Activated naive CD4-positive, alpha-beta T cell treated with Interleukin-2 at 50 U/mL for 16 hours (primary cell): ENCODE data around the gene SLC35F3.

Source experiments
- DNase-seq: peaks from one replicate; pipeline ENCODE4 v3.0.0-alpha.2; 2020

The SLC35F3 gene

DNA sequence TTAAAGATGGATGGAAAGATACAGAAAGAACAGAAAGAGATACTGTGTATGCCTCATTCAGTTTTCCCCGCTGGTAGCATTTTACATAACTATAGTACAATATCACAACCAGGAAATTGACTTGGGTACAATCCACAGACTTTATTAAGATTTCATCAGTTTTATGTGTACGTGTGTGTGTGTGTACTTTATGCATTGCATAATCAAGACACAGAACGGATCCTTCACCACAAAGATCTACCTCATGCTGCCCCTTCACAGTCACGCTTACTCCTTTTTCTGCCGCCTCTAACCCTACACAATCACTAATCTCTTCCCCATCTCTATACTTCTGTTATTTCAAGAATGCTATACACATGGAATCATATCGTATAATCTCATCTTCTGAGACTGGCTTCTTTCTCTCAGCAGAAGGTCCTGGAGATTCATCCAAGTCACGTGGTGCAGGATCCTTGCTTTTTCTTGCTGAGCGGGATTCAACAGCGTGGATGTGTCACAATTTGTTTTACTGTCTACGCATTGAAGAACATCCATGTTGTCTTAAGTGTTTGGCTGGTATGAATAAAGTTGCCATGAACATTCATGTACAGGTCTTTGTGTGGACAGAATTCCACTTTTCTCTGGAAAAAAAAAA lies 76.7 kb downstream of the SLC35F3 start:
- no peak for DNase-seq

DNA sequence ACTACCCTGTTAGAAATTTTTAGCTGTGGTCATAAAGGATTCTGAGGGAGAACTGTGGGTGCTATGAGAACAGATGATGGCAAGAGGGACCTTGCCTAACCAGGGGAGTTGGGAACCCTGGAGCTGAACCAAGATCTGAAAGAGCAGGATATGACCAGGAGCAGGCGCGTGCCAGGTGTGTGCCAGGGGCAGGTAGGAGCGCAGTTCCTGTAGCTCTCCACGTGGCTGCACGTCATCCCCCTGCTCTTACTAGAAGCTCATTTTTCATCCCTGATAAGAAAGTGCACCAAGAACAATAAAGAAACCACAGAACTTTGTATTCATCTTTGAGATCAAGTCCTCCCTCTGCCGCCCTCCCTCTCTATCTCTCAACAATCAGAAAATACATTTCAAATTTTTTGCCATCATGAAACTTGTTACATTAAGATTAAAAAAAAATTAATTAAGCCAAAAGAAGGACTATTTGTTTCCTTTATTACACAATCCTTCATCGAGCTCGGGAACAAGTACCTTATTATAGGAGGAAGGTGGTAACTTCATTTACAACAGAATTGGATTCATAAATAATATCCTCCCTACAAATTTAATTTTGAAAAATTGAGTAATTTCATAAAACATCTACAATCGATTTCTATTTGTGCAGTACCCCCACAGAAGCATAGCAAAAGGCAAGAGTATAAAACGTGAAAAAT lies 78.5 kb downstream of the SLC35F3 start:
- no peak for DNase-seq

DNA sequence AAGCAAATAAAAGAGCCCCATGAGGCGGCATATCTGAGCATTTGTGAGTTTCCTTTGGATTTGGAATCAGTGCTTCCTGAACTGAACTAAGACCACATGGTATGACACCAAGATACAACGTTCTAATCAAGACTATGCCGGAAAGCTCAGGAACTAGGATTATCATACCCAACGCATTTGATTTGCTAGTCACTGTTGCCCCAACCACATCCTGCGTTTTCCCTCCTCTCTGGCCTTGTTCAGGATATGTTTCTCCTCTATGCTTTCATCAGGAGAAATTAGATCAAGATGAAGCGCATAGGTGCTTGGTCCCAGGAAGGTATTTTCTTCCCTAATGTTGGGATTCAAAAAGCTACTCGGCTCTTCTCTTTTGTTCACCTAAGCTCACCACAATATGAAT lies 79.3 kb downstream of the SLC35F3 start:
- DNase-seq, result no peak

- no peak for DNase-seq
Measured at GRCh38 chr1:233988963-233989696, 84.7 kb downstream of the SLC35F3 start.

DNA sequence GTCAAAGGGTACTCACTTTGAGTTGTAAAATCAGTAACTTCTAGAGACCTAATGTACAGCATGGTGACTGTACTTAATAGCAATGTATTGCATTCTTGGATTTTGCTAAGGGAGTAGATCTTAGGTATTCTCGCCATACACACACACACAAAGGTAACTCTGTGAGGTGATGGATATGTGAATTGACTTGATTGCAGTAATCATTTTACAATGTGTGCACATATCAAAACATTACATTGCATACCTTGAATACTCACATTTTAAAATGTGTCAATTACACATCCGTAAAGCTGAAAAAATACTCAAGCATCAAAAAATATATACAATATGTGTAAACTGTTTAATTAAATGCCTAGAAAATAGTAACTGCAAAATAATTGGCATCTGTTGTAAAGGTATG lies 86.0 kb downstream of the SLC35F3 start:
- no peak for DNase-seq

DNA sequence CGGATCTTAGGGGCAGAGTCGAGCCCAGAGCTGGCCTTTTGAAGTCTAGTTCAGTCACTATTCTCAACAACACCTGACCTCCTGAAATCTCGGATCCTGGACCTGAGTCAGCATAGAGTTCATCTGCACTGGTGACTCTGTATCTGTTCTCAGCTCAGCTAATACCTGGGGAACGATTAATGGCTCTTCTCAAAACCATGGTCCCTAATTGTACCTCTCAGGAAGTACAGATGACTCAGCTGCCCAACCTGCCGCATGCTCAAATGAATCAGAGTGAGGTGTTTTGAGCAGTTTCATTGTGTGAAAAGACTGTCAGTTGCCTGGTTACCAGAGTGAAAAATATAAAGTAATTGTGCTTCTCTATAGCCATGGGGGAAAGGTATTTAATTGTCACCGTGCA lies 89.2 kb downstream of the SLC35F3 start:
- no peak for DNase-seq

- no peak for DNase-seq
Measured at GRCh38 chr1:233994112-233994511, 89.6 kb downstream of the SLC35F3 start.

- no peak for DNase-seq
Measured at GRCh38 chr1:233998456-233998855, 94.0 kb downstream of the SLC35F3 start.

DNA sequence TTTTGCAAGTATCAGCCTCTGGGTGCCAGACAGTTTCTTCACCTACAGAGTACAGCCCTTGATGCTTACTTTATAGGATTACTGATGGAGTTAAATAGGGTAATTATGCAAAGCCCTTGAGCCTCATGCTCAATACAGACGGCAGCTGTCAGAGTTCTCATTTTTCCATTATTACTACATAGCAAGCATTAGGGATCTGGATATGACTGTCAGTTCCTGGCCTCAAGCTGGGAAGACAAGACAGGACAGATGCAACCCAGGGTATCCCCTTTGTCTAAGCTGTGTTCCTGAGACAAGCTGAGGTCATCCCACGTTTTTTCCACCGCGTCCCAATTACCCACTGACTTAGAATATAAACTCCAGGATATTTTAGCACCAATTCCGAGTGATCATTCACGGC lies 94.4 kb downstream of the SLC35F3 start:
- DNase-seq, result no peak

DNA sequence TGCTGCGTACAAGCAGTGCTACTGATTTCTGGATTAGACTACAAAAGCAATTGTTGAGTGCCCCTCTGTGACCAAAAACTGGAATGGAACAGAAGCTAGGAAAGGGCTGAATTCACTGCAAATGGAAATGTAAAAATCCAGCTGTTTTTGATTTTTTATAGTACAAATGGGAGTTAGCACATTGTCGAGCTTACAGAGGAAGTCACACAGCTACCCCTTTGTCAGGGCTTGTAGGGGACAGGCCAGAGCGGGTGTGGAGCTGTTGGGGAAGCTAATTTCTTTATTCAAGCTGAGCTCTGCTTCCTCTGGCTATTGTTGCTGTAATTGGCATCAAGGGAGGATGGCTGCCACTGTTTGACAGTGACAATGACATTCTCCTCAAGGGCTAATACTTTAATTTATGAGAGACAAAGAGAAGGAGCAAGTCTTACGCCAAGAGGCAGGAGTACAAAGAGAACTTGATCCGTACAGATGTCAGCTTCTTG lies 96.1 kb downstream of the SLC35F3 start:
- DNase-seq, result no peak

GRCh38 chr1:234001817-234002216 lies 97.3 kb downstream of the SLC35F3 start:
- no peak for DNase-seq

- no peak for DNase-seq
Measured at GRCh38 chr1:234004591-234004990, 100.1 kb downstream of the SLC35F3 start.

DNA sequence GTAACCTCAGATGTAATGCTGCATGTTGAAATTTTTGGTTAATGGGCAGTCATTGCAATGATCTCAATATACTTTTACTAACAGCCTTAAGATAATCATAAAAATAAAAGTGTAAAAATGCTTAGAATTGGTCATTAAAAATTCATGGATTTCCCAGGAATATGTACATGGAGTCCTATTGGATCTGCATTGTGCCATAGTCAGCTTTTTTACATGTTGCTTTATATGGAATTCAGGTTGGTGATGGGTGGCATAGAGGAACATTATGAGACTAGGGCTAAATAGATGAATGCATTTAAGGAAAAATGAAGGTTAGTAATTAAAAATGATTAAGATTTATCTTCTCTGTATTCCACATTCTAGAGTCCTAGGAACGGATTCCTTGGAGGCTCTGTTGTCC lies 103.2 kb downstream of the SLC35F3 start:
- DNase-seq, result no peak

- DNase-seq, result no peak
Measured at GRCh38 chr1:234008591-234008990, 104.1 kb downstream of the SLC35F3 start.

GRCh38 chr1:234009668-234010067 lies 105.2 kb downstream of the SLC35F3 start:
- no peak for DNase-seq

- DNase-seq, result no peak
Measured at GRCh38 chr1:234014208-234014607, 109.7 kb downstream of the SLC35F3 start.

DNA sequence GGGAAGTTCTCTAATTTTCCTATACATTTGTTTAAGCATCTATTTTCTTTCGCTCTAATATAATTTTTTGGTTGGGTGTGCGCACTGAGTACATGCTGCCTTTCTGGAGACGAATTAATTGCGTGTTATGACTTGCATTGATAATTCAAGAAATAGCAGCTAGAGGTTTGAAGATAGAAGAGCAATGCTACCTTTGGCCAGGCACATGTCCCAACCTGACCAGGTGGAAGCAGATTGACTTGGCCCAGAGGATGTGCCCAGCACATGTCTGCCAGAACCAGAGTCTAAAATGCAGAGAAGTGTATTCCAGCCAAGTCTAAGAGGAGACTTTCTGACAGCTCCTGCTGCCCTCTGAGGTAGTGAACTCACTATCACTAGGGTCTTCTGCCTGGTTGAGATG lies 114.3 kb downstream of the SLC35F3 start:
- no peak for DNase-seq

DNA sequence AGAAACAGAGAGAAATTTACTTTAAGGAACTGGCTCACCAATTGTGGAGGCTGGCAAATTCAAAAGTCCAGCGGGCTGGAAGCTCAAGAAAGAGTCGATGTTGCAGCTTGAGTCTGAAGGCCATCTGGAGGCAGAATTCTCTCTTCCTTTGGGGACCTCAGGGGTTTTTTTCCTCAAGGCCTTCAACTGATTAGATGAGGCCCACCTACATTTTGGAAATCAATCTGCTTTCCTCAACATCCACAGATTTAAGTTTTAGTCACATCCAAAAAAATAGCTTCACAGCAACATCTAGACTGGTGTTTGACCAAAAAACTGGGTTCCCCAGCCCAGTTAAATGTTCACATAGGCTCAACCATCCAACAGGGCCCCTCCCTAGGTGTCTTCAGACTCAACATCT lies 114.9 kb downstream of the SLC35F3 start:
- DNase-seq, result no peak

GRCh38 chr1:234022302-234022701 lies 117.8 kb downstream of the SLC35F3 start:
- no peak for DNase-seq

- DNase-seq, result no peak
Measured at GRCh38 chr1:234039603-234040002, 135.1 kb downstream of the SLC35F3 start.

GRCh38 chr1:234040446-234041317 lies 136.2 kb downstream of the SLC35F3 start:
- DNase-seq, result no peak

- no peak for DNase-seq
Measured at GRCh38 chr1:234044079-234044478, 139.6 kb downstream of the SLC35F3 start.

GRCh38 chr1:234047123-234047522 lies 142.6 kb downstream of the SLC35F3 start:
- no peak for DNase-seq
